Nephron progenitor cell (in vitro differentiated cells): Measurements from ENCODE around the gene HS1BP3.
A peak's percentile ranks its signal among the peaks of the same experiment; 100 is the strongest.

Experiments used
- DNase-seq: peaks from one replicate; pipeline ENCODE4 v3.0.0; 2021
- H3K27ac Mint-ChIP-seq: 2 replicates; pipeline ENCODE4 v1.8.0; 2021; ENCODE audit warnings: mild to moderate bottlenecking, moderate library complexity, mixed read lengths
- H3K27me3 Mint-ChIP-seq: 2 replicates; pipeline ENCODE4 v1.8.0; 2021; ENCODE audit warnings: mild to moderate bottlenecking, low read depth, mixed read lengths; ENCODE audit not compliant: poor library complexity
- H3K36me3 Mint-ChIP-seq: 2 replicates; pipeline ENCODE4 v1.8.0; 2021; ENCODE audit warnings: low read depth, mixed read lengths
- H3K4me1 Mint-ChIP-seq: 2 replicates; pipeline ENCODE4 v1.8.0; 2021; ENCODE audit warnings: mixed read lengths
- H3K4me3 Mint-ChIP-seq: 2 replicates; pipeline ENCODE4 v1.8.0; 2021; ENCODE audit warnings: mild to moderate bottlenecking, moderate library complexity, mixed read lengths
- H3K9me3 Mint-ChIP-seq: 2 replicates; pipeline ENCODE4 v1.8.0; 2021; ENCODE audit warnings: mild to moderate bottlenecking, moderate library complexity, mixed read lengths
- CTCF ChIP-seq: fragments of 200-600 bp; sonication (generic); IDR thresholded peaks from 2 replicates; pipeline ENCODE4 v1.5.0; 2021; ENCODE audit warnings: antibody characterized with exemption

Gene HS1BP3

GRCh38 chr2:20692081-20692480, 41.2 kb upstream of the HS1BP3 start:
- peaks cover 11% of the 10 kb centered on the region for H3K4me1 Mint-ChIP-seq
- TF ChIP-seq CTCF = no peak
- no peak for DNase-seq
- H3K4me3 Mint-ChIP-seq = no peak overlapping the region
- peaks cover 4% of the 10 kb centered on the region for H3K9me3 Mint-ChIP-seq
- H3K27ac Mint-ChIP-seq = peak overlapping the region; percentile 49
- no peaks in the 10 kb centered on the region for H3K27me3 Mint-ChIP-seq
- H3K36me3 Mint-ChIP-seq = peaks cover 30% of the 10 kb centered on the region

DNA sequence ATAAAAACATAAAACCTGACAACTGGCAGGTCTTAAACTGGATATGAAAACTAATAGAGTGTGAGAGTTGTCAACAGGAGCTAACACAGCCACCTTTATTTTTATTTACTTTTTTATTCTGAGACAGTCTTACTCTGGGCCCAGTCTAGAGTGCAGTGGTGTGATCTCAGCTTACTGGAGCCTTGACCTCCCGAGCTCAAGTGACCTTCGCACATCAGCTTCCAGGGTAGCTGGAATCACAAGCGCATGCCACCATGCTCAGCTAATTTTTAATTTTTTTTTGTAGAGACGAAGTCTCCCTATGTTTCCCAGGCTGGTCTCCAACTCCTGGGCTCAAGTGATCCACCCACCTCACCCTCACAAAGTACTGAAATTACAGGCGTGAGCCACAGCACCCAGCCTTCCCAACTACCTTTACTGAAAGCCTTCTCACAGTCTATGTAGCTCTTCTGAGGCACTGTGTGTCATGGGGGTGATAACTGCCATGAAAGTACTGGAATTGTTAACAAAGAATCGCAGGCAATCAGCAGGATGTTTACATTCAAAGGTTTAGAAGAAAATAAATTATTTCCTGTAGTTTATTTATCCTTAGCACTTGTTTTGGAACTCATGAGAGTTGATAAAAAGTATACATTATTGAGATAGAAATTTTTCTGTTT, 40.3 kb upstream of the HS1BP3 start:
- Mint-ChIP-seq H3K27ac (peak overlapping the region; percentile 27), H3K4me3 (no peak overlapping the region), H3K36me3 (peaks cover 39% of the 10 kb centered on the region), H3K9me3 (peaks cover 4% of the 10 kb centered on the region), H3K27me3 (peaks cover 2% of the 10 kb centered on the region), H3K4me1 (peaks cover 11% of the 10 kb centered on the region)
- DNase-seq = no peak
- TF ChIP-seq CTCF = no peak

- DNase-seq = no peak
- TF ChIP-seq CTCF = no peak
- peaks cover 49% of the 10 kb centered on the region for H3K36me3 Mint-ChIP-seq
- H3K4me3 Mint-ChIP-seq = no peak overlapping the region
- H3K27ac Mint-ChIP-seq = no peak overlapping the region
- peaks cover 11% of the 10 kb centered on the region for H3K4me1 Mint-ChIP-seq
- H3K27me3 Mint-ChIP-seq = peaks cover 2% of the 10 kb centered on the region
- H3K9me3 Mint-ChIP-seq = peaks cover 4% of the 10 kb centered on the region
Observed at GRCh38 chr2:20689428-20690264, 38.7 kb upstream of the HS1BP3 start.

DNA sequence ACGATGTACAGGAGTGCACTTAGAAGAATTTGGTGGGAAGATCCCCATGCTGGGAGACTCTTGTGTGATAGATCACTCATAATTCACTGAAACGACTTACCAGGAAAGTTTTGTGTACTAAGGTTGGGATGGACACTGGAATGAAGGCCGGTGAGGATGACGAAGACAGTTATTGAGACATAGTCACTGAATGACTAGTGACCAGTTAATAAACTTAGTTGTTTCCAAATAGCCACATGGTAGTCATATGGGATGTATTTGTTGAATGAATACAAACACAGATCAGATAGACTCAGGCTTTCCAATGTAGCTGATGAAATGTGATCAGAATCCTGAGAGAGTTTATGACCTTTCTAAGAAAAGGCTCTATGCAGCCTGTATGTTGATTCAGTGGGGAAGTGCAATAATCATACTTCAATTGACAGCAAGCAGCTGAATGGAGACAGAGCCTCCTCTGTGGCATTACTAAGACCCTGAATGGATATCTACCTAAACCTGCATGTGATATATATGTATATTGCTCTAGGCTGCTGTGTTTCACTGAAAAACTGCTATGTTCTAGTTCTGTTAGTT, 36.4 kb upstream of the HS1BP3 start:
- peaks cover 4% of the 10 kb centered on the region for H3K9me3 Mint-ChIP-seq
- H3K4me1 Mint-ChIP-seq = peaks cover 11% of the 10 kb centered on the region
- peaks cover 72% of the 10 kb centered on the region for H3K36me3 Mint-ChIP-seq
- H3K27me3 Mint-ChIP-seq = peaks cover 2% of the 10 kb centered on the region
- no peak for DNase-seq
- no peak for TF ChIP-seq CTCF
- peak overlapping the region; percentile 77 for H3K27ac Mint-ChIP-seq
- H3K4me3 Mint-ChIP-seq = no peak overlapping the region

DNA sequence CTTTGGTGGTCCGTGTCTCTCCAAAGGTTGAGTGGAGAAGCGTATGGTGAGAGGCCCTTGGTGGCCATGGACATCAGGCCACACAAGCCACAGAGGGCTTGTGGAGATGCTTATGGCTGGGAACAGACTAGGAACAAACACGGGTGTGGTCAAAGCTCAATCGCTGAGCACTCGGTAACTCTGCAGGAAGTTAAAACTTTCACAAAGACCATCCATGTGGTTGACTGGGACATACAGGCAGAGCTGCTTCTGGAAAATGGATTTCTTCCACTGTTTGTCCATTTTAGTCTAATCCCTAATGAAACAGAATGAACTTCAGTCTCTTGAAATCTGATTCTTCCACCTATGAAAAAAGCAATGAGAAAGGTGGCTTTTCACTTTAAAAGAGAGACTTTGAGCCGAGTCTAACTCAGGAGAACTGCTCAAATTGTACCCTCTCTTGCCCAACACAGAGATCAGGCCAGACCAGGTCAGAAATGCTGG, 33.7 kb upstream of the HS1BP3 start:
- no peak for TF ChIP-seq CTCF
- H3K27me3 Mint-ChIP-seq = peaks cover 2% of the 10 kb centered on the region
- no peak overlapping the region for H3K27ac Mint-ChIP-seq
- no peak for DNase-seq
- no peak overlapping the region for H3K4me3 Mint-ChIP-seq
- peaks cover 4% of the 10 kb centered on the region for H3K9me3 Mint-ChIP-seq
- peaks cover 71% of the 10 kb centered on the region for H3K36me3 Mint-ChIP-seq
- no peaks in the 10 kb centered on the region for H3K4me1 Mint-ChIP-seq
